Measurements from ENCODE around the gene RITA1.

Gene RITA1, protein sequence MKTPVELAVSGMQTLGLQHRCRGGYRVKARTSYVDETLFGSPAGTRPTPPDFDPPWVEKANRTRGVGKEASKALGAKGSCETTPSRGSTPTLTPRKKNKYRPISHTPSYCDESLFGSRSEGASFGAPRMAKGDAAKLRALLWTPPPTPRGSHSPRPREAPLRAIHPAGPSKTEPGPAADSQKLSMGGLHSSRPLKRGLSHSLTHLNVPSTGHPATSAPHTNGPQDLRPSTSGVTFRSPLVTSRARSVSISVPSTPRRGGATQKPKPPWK

GRCh38 chr12:113185180-113186032 lies at the start of gene RITA1, which contains the start of gene DDX54:
RITA1 (plus strand) TSS chr12:113185721; CDS start chr12:113186747, 1,026 bp downstream.
DDX54 (minus strand) TSS chr12:113185478; CDS start chr12:113185451, 27 bp downstream.
- TF ChIP-seq, protein P1, sequence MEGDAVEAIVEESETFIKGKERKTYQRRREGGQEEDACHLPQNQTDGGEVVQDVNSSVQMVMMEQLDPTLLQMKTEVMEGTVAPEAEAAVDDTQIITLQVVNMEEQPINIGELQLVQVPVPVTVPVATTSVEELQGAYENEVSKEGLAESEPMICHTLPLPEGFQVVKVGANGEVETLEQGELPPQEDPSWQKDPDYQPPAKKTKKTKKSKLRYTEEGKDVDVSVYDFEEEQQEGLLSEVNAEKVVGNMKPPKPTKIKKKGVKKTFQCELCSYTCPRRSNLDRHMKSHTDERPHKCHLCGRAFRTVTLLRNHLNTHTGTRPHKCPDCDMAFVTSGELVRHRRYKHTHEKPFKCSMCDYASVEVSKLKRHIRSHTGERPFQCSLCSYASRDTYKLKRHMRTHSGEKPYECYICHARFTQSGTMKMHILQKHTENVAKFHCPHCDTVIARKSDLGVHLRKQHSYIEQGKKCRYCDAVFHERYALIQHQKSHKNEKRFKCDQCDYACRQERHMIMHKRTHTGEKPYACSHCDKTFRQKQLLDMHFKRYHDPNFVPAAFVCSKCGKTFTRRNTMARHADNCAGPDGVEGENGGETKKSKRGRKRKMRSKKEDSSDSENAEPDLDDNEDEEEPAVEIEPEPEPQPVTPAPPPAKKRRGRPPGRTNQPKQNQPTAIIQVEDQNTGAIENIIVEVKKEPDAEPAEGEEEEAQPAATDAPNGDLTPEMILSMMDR (IDR thresholded peaks at IDR 0.05), result no peak

DNA sequence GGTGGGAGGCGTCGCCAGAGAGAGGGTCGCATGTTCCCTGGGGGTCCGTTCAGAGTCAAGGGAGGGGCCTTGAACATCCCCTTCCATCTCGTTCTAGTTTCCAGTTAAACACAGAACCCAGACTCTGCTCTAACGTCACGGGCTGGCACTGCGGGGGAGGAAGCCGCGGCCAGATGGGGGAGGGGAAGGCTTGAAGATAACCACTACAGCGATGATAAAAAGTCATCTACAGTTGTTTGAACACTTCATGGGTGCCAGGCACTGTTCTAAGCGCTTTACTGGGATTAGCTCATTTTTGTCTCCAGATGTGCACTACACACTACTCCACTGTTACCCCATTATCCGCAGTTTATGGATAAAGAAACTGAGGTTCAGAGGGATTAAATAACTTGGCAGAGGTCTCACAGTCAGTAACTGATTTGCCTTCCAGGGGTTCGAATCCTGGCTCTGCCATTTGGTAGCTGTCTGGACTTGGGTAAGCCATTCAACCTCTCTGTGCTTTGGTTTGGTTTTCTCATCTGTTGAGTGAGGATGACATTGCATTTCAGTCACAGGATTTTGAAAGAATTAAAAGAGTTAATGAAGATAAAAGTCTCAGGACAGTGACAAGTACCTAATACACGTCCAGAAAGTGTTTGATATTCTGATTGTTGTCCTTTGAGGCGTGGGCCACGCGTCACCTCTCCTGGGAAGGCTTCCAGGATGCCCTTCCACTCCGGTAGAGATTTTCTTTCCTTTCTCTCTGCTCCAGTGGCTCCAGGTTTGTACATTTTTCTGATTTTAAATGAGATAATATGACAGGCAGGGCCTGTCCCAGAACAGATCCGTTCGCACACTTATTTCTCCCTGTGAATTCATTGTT lies 49.2 kb upstream of the RITA1 start:
- TF ChIP-seq, protein P1 (IDR thresholded peaks at IDR 0.05), result no peak

GRCh38 chr12:113136990-113137511 lies 48.5 kb upstream of the RITA1 start:
- TF ChIP-seq, protein P1 (IDR thresholded peaks at IDR 0.05), result no peak

DNA sequence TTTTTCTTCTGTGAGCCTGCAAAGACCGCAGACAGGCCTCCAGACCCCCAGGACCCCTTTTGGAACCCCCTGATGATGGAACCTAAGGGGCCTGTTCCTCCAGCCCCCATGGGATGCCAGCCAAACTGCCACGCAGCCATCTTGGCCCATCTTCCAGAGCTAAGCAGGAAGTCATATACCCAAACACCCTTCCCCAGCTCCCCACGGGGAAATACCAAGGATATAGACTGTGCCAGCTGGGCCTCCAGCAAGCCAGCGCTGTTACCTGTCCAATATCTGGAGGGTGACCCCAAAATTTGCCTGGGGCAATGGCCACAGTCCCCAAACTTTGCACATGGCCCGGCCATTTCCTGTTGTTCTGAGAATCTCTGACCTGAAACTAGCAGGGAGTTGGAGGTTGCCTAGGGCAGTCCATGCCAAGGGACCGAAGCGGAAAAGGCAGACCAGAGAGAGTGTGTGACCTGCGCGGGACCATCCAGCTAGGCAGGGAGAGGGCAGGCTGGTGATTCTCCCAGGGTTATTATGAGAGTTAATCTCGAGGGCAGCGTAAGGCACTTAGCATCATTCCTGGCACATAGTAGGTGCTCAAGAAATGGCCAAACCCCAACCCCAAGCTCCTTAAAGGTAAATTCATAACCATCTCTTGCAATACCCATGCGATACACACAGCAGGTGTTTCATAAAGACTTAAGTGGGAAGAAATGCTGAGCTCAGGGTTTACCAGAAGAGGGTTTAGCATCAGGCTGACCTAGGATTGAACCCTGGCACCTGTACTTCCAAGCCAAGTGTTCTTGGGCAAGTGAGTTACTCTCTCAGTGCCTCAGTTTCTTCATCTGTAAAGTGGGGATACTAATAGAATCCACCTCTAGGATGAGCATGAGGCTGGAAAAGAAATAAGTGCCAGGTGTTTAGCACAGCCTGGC lies 47.4 kb upstream of the RITA1 start:
- TF ChIP-seq, protein P1 (IDR thresholded peaks at IDR 0.05), result no peak

DNA sequence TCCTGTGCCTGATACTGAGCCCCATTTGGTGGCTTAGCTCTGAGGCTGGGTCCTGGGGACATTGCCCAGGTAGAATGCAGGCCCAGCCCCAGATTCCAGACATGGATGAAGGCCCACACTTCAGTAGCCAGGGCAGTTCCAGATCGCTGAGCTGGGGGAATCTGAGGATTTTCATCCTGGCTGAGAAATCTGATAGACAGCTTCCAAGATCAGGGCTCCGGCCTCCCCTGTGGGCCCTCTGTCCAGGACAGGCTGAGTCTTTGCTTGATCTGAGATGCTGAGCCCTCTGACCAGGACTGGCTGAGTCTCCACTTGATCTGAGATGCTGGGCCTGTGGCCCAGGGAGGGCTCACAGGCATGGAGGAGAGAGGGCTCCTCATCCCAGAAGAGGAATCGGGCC lies 46.7 kb upstream of the RITA1 start:
- TF ChIP-seq, protein P1 (IDR thresholded peaks at IDR 0.05), result no peak

GRCh38 chr12:113140706-113141105 lies 44.8 kb upstream of the RITA1 start:
- TF ChIP-seq, protein P1 (IDR thresholded peaks at IDR 0.05), result no peak
